Sigmoid colon (tissue), 4 donors: ENCODE measurements around the gene POLDIP2.

Experiments used
- EP300 ChIP-seq, 4 donors: sonication (generic); formaldehyde crosslinking; IDR thresholded peaks; one replicate each; pipeline ENCODE4 v1.6.1; 2017; ENCODE audit warnings: antibody characterized with exemption in 4 of 4
- POLR2A ChIP-seq, 2 donors: fragments of 450-650 bp; IDR thresholded peaks; one replicate each; pipeline ENCODE4 v1.6.1; 2016; ENCODE audit warnings: antibody characterized with exemption in 2 of 2, mild to moderate bottlenecking in 2 of 2, moderate library complexity in 2 of 2
- POLR2AphosphoS5 ChIP-seq, 4 donors: sonication (generic); formaldehyde crosslinking; IDR thresholded peaks; one replicate each; pipeline ENCODE4 v1.6.1; 2017; ENCODE audit warnings: antibody characterized with exemption in 4 of 4
- TF ChIP-seq, protein P1 (sequence below), 4 experiments: fragments of 450-650 bp in 3 of 4; fragments of 200-600 bp in 1 of 4; IDR thresholded peaks; one replicate each; pipeline ENCODE4 v1.5.1; 2016 to 2019; ENCODE audit warnings: antibody characterized with exemption in 4 of 4, mild to moderate bottlenecking in 3 of 4, moderate library complexity in 2 of 4

DNA sequence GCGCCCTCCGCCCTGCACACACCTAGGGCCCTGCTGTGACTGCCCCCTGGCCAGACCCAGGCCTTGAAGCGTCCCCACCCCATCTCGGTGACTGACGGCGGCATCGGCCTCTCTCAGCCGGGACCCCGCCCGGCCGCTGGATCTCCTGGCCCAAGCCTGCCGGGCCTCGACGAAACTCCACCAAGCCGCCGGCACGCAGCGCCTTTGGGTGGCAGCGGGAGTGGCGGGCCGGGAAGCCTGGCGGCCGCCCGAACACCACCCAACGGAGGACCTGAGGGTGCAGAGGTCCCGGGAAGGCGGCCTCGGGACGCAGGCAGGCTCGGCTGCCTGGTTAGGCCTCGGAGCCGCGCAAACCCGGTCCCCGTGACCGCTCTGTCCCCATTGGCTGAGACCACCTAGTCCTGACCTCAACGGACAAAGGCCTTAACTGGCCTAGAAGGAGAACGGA lies 50.3 kb downstream of the POLDIP2 start:
- TF ChIP-seq, protein P1, sequence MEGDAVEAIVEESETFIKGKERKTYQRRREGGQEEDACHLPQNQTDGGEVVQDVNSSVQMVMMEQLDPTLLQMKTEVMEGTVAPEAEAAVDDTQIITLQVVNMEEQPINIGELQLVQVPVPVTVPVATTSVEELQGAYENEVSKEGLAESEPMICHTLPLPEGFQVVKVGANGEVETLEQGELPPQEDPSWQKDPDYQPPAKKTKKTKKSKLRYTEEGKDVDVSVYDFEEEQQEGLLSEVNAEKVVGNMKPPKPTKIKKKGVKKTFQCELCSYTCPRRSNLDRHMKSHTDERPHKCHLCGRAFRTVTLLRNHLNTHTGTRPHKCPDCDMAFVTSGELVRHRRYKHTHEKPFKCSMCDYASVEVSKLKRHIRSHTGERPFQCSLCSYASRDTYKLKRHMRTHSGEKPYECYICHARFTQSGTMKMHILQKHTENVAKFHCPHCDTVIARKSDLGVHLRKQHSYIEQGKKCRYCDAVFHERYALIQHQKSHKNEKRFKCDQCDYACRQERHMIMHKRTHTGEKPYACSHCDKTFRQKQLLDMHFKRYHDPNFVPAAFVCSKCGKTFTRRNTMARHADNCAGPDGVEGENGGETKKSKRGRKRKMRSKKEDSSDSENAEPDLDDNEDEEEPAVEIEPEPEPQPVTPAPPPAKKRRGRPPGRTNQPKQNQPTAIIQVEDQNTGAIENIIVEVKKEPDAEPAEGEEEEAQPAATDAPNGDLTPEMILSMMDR (IDR thresholded peaks at IDR 0.05): no peak
- no peak for TF ChIP-seq POLR2AphosphoS5 (IDR thresholded peaks at IDR 0.05)
- TF ChIP-seq EP300 (IDR thresholded peaks at IDR 0.05): no peak
- TF ChIP-seq POLR2A (IDR thresholded peaks at IDR 0.05): no peak
